WTC11 (cell line): ENCODE results near the gene SKP2.

Experiments
- JUN ChIP-seq: sonication (generic); formaldehyde crosslinking; IDR thresholded peaks from 2 replicates; pipeline ENCODE4 v1.8.0; 2023; ENCODE audit warnings: mild to moderate bottlenecking, missing genetic modification reagents
- NFE2L1 ChIP-seq: sonication (generic); formaldehyde crosslinking; IDR thresholded peaks from 2 replicates; pipeline ENCODE4 v1.8.1; 2023; ENCODE audit warnings: missing genetic modification reagents
- NR3C1 ChIP-seq: sonication (generic); formaldehyde crosslinking; conservative IDR thresholded peaks from 2 replicates; pipeline ENCODE4 v1.8.1; 2023; ENCODE audit warnings: low read depth, mild to moderate bottlenecking, missing genetic modification reagents
- RORB ChIP-seq: fragments of 250-450 bp; sonication (Bioruptor Pico); IDR thresholded peaks from 2 replicates; pipeline ENCODE4 v1.9.0; 2021; ENCODE audit warnings: mild to moderate bottlenecking
- ZNF423 ChIP-seq: fragments of 250-450 bp; sonication (Bioruptor Pico); IDR thresholded peaks from 2 replicates; pipeline ENCODE4 v2.1.2; 2022; ENCODE audit warnings: mild to moderate bottlenecking, moderate library complexity
- TF ChIP-seq, protein P1 (sequence below): fragments of 250-450 bp; sonication (Bioruptor Pico); conservative IDR thresholded peaks from 2 replicates; pipeline ENCODE4 v1.9.0; 2021; ENCODE audit warnings: mild to moderate bottlenecking
- TF ChIP-seq, protein P2 (sequence below): sonication (generic); formaldehyde crosslinking; IDR thresholded peaks from 2 replicates; pipeline ENCODE4 v1.8.1; 2023; ENCODE audit warnings: mild to moderate bottlenecking, moderate library complexity, missing genetic modification reagents
- TF ChIP-seq, protein P3 (sequence below): sonication (generic); formaldehyde crosslinking; IDR thresholded peaks from 2 replicates; pipeline ENCODE4 v1.8.0; 2022; ENCODE audit warnings: mild to moderate bottlenecking, missing genetic modification reagents
- TF ChIP-seq, protein P4 (sequence below): sonication (generic); formaldehyde crosslinking; IDR thresholded peaks from 2 replicates; pipeline ENCODE4 v1.8.1; 2023; ENCODE audit warnings: mild to moderate bottlenecking, missing genetic modification reagents
- TF ChIP-seq, protein P5 (sequence below): fragments of 200-600 bp; IDR thresholded peaks from 2 replicates; pipeline ENCODE4 v1.8.0; 2022; ENCODE audit warnings: antibody characterized with exemption
- TF ChIP-seq, protein P6 (sequence below): sonication (generic); formaldehyde crosslinking; IDR thresholded peaks from 2 replicates; pipeline ENCODE4 v1.8.0; 2022; ENCODE audit warnings: mild to moderate bottlenecking, missing genetic modification reagents

DNA sequence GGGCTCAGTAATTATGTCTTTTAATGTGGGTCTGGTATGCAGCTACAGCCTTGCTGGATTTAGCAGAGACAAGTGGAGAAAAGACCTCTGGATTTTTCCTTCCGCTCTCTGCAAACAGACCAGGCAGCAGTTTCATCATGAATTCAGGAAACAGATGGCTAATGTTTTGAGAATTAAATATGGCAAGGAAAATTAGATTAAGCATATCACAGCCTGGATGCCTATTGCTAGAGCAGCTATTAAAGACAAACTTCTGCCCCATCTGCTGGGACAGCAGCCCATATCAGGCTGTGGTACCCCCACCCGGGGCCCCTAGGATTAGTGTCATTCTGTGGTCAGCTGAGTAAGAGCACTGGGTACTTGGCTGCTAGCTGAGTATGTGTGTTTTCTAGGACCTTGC is 6.2 kb downstream of the SKP2 start:
- TF ChIP-seq, protein P1, sequence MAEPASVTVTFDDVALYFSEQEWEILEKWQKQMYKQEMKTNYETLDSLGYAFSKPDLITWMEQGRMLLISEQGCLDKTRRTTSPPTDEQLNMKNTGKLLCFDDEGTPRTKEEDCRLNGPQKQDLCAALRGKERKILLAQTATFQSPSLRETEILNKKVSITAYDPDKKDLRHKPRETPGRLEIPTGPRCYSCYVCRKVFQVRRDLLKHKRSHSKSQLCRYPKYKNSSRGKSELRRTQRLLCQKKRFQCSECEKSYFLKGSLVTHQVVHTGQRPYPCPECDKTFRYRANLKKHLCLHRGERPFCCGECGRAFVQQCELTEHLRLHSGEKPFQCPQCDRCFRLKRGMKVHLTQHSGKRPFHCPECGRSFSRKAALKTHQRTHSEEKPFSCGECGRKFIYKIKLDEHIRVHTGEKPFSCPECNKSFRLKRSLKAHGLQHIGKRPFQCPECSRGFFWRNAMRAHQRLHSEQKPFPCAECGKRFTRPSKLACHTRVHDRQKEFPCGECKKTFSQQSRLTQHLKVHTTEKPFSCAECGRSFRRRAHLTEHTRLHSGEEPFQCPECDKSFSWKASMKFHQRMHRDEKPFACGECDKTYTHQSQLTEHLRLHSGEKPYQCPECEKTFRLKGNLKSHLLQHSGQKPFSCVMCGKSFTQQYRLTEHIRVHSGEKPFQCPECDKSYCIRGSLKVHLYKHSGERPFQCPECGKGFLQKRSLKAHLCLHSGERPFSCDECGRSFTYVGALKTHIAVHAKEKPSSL (CRISPR knock-in tag), result no peak
- TF ChIP-seq, protein P2, sequence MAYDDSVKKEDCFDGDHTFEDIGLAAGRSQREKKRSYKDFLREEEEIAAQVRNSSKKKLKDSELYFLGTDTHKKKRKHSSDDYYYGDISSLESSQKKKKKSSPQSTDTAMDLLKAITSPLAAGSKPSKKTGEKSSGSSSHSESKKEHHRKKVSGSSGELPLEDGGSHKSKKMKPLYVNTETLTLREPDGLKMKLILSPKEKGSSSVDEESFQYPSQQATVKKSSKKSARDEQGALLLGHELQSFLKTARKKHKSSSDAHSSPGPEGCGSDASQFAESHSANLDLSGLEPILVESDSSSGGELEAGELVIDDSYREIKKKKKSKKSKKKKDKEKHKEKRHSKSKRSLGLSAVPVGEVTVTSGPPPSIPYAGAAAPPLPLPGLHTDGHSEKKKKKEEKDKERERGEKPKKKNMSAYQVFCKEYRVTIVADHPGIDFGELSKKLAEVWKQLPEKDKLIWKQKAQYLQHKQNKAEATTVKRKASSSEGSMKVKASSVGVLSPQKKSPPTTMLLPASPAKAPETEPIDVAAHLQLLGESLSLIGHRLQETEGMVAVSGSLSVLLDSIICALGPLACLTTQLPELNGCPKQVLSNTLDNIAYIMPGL (CRISPR knock-in tag), result no peak
- TF ChIP-seq, protein P3, sequence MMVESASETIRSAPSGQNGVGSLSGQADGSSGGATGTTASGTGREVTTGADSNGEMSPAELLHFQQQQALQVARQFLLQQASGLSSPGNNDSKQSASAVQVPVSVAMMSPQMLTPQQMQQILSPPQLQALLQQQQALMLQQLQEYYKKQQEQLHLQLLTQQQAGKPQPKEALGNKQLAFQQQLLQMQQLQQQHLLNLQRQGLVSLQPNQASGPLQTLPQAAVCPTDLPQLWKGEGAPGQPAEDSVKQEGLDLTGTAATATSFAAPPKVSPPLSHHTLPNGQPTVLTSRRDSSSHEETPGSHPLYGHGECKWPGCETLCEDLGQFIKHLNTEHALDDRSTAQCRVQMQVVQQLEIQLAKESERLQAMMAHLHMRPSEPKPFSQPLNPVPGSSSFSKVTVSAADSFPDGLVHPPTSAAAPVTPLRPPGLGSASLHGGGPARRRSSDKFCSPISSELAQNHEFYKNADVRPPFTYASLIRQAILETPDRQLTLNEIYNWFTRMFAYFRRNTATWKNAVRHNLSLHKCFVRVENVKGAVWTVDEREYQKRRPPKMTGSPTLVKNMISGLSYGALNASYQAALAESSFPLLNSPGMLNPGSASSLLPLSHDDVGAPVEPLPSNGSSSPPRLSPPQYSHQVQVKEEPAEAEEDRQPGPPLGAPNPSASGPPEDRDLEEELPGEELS, result no peak
- TF ChIP-seq NR3C1 (CRISPR knock-in tag) (no peak), RORB (no peak), ZNF423 (CRISPR knock-in tag) (no peak), JUN (CRISPR knock-in tag) (no peak), NFE2L1 (CRISPR knock-in tag) (no peak)
- TF ChIP-seq, protein P4, sequence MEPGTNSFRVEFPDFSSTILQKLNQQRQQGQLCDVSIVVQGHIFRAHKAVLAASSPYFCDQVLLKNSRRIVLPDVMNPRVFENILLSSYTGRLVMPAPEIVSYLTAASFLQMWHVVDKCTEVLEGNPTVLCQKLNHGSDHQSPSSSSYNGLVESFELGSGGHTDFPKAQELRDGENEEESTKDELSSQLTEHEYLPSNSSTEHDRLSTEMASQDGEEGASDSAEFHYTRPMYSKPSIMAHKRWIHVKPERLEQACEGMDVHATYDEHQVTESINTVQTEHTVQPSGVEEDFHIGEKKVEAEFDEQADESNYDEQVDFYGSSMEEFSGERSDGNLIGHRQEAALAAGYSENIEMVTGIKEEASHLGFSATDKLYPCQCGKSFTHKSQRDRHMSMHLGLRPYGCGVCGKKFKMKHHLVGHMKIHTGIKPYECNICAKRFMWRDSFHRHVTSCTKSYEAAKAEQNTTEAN, result no peak
- TF ChIP-seq, protein P5, sequence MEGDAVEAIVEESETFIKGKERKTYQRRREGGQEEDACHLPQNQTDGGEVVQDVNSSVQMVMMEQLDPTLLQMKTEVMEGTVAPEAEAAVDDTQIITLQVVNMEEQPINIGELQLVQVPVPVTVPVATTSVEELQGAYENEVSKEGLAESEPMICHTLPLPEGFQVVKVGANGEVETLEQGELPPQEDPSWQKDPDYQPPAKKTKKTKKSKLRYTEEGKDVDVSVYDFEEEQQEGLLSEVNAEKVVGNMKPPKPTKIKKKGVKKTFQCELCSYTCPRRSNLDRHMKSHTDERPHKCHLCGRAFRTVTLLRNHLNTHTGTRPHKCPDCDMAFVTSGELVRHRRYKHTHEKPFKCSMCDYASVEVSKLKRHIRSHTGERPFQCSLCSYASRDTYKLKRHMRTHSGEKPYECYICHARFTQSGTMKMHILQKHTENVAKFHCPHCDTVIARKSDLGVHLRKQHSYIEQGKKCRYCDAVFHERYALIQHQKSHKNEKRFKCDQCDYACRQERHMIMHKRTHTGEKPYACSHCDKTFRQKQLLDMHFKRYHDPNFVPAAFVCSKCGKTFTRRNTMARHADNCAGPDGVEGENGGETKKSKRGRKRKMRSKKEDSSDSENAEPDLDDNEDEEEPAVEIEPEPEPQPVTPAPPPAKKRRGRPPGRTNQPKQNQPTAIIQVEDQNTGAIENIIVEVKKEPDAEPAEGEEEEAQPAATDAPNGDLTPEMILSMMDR, result no peak
- TF ChIP-seq, protein P6, sequence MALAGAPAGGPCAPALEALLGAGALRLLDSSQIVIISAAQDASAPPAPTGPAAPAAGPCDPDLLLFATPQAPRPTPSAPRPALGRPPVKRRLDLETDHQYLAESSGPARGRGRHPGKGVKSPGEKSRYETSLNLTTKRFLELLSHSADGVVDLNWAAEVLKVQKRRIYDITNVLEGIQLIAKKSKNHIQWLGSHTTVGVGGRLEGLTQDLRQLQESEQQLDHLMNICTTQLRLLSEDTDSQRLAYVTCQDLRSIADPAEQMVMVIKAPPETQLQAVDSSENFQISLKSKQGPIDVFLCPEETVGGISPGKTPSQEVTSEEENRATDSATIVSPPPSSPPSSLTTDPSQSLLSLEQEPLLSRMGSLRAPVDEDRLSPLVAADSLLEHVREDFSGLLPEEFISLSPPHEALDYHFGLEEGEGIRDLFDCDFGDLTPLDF (CRISPR knock-in tag), result no peak
